ENCODE measurements around the gene INSL6.
A peak's percentile ranks its signal among the peaks of the same experiment; 100 is the strongest.
"Not testable (repeated sequence)": the region's sequence is repeated elsewhere in the genome, so short reads cannot be mapped to it uniquely, and the experiment has no call there.

Gene INSL6, protein sequence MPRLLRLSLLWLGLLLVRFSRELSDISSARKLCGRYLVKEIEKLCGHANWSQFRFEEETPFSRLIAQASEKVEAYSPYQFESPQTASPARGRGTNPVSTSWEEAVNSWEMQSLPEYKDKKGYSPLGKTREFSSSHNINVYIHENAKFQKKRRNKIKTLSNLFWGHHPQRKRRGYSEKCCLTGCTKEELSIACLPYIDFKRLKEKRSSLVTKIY

DNA sequence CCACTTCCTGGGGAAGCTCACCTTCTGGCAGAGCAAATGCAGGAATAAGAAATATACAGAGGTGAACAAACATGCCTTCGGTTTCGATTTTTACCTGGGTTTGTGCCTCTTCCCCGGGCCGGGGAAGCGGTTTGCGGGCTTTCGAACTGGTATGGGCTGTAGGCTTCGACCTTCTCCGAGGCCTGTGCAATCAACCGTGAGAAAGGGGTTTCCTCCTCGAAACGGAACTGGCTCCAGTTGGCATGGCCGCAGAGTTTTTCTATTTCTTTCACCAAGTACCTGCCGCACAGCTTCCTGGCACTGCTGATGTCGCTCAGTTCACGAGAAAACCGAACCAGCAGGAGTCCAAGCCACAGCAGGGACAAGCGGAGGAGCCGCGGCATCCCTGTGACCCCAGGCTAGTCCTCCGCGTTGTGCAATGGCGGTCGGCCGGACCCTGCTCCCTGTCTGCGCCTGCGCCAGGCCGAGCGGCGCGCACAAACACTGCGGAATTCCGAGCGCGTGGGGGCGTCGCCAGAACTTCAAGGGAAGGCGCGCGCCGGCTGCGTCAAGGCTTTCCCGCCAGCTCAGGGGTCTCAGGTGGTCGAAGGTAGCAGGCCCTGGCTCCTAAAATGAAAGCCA, at the start of gene INSL6:
Gene INSL6 (minus strand): TSS at position 420 of the 621 bp plus-strand sequence. CDS start 37 bp downstream, at position 383.
- DNase-seq = no peak

DNA sequence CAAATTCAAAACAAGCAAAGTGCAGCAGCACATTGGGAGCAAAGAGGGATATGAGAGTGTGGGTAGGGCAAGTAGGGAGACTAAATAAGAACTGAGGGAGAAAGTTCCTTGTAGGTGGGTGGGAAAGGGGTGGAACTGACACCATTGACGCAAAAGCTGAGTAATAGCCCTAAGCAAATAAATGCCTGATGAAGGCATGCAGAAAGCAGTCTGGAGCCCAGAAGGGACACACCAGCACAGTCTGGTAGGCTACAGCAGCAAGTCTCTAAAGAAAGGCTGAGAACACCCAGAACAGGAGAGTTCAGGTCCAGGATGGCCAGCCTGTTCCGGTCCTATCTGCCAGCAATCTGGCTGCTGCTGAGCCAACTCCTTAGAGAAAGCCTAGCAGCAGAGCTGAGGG, 45.8 kb upstream of the INSL6 start, which contains the start of gene INSL4:
Gene INSL4 (plus strand): TSS at position 208 of the 400 bp plus-strand sequence. CDS start 105 bp downstream, at position 313.
- no peak for DNase-seq

DNA sequence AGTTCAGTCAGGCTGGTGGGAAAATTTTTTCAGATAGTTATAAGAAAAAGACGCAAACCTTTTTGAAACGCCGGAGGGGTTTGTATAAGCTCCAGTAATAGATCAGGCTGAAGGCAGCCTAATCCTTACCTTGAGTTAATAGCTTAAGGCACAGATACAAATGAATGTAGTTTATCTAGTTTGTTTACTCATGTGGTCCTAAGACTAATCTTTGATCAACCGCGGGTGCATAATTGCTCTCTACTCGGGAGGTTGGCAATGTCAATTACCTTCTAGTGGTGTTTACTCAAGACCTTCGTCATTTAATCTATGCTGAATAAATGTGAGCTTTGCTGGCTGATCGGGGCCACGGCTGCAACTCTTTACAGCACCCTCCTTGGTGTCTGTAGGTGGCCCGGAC, 45.1 kb upstream of the INSL6 start:
- no peak for DNase-seq

DNA sequence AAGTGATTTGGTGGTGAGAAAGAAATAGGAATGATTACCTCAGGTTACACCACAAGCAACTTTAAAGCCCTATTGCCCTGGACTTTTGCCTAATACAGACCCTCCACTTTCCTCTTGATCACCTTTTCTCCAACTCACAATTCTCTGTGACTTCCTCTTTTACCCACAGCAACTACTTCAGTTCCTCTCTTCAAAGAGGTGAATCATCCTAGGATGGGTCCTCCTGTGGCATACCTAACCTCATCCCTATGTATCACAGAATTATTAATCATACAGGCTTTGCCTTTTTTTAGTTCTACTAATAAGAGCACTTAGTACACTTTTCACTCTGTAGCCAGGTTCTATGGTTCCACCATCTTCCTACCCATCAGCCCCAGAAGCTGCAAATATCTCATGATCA, 19.6 kb upstream of the INSL6 start:
- DNase-seq = no peak

DNA sequence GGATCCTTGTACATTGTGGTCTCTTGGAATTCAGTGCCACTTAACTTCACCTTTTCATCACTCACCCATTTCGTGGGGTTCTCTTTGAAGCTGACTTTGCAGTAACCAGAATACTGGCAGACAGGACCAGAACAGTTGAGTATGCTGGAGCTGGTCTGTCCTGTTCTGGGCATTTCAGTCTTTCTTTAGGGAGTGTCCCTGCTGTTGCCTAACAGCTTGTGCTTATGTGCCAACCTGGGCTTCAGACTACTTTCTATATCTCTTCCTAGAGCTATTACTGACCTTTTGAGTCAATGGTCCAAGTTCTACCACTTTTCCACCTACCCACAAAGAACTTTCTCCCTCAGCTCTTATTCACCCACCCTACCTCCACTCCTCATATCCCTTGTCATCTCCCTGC, 10.0 kb upstream of the INSL6 start:
- DNase-seq = no peak

DNA sequence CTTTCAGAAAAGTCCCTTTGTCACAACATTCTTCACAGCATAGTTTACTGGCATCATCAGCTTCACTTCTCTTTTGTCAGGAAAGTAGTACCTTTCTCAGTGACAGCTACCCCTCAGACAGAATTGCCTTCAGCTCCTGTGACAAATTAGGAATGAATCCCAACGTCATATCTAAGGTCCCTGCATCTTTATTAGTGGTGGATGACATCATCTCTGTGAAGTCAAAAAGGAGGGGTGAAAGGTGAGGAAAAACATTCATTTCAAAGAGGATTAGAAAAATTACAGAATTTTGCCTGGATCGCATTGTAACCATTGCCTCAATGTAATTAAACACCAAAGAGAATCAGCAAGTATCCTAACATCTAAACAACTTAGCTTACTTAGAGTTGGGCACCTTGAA, 7.9 kb upstream of the INSL6 start:
- no peak for DNase-seq

DNA sequence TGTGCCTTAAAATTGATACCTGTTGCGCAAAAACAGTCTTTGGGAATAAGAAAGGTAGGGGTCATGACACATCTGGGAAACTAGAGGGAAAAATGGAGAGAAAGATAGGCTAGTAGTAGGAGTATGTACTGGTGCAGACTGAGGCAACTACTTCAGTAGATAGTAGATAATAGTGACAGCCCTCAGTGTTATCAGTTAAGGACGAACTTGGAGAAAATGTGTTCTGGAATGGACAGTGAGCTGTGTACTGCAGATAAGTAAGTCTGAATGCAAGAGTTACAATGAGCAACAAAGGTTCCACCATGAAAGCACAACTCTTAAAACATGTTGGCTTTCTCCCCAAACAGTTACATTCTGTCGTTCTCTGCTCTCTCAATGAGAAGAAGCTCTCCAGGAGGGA, 6.5 kb upstream of the INSL6 start:
- no peak for DNase-seq

DNA sequence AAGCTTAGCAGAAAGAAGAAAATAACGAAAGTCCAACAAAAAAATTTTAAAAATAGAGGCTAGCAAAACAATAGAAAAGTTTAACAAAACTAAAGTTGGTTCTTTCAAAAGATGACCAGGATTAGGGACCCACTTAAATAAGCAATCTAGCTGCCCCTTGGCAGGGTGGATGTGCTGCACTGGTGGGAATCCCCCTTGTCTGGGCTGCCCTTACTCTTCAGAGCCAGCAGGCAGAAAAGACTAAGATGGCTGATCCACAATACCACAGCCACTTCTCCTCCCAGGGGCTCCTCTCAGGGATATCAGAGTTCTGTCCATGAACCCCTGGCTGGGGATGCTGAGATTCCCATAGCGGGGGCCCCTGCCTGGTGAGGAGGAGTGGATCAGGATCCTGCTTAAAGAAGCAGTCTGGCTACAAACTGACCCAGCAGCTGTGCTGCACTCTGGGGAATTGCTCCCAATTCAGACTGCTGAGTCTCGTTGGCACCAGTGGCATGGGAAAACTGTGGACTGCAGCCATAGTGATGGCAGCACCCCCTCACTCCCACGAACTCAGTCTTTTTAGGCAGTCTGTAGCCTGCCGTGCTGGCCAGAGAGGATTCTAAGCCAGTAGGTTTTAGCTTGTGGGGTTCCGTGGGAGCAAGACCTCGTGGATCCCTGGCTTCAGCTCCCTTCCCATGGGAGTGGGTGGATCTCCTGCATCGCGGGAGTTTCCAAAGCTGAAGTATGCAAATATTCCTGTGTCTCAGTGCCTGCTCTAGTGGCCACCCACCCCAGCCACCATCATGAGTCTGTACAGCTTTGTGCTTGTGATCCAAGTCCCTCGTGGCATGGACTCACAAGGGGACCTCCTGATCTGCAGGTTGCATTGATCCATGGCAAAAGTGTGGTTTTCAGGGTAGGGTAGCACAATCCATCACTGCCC, 2.9 kb upstream of the INSL6 start:
- no peak for DNase-seq

DNA sequence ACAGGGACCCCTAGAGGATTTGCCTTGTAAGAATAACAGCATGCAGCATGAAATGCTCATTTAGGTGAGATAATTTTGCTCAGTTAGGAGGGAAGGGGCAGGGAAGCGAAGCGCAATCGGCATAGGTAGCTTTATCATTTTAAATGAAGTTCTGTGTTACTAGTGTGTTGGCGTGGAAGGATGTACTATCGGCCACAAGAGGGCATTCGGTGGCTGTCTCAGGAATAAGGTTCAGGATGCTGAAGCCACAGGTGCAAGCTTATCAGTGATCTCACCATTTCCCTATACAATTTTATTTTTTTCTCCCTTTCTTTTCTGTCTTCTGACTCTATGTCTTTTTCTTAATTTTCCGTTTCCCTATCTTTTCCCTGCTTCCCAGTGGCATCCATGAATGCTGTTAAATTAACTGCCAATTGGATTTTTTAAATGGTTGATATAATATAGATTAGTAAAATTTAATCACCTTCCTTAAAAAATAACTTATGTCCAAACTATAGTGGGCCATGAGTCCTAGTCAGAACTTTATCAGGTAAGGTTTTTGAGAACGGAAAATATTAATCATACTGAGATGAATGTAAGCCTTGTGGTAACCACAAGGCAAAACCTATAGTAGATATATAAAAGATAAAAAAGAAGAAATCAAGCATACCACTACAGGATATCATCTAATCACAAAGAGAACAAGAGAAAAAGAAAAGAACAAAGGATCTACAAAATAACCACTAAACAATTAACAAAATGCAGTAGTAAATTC, 1.2 kb upstream of the INSL6 start:
- DNase-seq = peak; percentile 65

DNA sequence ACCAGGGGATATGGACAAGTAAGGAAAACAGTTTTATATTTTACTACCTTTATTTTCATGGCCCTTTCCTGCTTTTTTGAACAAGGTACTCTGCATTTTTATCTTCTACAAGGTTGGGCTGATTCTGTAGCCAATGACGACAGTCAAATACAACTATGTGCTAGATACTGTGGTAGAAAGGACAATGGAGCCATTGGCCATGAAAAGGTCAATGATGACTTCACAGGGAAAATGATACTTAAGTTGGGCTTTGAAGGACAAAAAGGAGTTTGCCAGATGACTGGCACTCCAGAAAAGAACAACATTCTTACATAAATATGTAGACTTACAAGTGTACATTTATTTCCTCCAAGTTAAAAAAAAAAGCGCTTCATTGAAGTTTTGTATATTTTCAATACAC, 663 bp downstream of the INSL6 start:
- no peak for DNase-seq

DNA sequence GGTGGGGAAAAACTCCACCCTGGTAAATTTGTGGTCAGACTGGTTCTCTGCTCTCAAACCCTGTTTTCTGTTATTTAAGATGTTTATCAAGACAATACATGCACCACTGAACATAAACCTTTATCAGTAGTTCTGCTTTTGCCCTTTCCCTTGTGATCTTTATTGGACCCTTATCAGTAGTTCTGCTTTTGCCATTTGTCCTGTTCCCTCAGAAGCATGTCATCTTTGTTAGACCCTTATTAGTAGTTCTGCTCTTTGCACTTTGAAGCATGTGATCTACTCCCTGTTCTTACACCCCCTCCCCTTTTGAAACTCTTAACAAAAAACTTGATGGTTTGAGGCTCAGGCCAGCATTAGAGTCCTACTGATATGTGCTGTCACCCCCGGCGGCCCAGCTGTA, 4.8 kb downstream of the INSL6 start:
- not testable (repeated sequence) for DNase-seq

DNA sequence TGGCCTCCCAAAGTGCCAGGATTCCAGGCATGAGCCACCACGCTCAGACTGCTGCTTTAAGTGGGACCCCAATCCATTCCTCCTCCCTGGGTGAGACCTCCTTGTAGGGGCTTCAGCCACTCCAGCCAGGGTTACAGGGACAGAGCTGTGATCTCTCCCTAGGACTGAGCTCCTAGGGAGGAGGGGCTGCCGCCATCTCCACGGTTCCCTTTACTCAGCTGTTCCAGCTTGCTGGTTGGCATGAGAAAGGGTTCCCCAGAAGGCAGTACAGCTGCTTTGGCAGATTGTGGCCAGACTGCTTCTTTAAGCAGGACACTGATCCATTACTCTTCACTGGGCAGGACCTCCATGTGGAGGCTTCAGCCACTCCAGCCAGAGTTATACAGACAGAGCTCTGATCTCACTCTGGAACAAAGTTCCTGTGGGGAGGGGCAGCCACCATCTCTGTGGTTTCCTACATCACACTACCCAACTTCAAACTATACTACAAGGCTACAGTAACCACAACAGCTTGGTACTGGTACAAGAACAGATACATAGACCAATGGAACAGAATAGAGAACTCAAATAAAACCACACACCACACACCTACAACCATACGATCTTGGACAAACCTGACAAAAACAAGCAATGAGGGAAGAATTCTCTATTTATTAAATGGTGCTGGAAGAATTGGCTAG, 7.2 kb downstream of the INSL6 start:
- DNase-seq = no peak

DNA sequence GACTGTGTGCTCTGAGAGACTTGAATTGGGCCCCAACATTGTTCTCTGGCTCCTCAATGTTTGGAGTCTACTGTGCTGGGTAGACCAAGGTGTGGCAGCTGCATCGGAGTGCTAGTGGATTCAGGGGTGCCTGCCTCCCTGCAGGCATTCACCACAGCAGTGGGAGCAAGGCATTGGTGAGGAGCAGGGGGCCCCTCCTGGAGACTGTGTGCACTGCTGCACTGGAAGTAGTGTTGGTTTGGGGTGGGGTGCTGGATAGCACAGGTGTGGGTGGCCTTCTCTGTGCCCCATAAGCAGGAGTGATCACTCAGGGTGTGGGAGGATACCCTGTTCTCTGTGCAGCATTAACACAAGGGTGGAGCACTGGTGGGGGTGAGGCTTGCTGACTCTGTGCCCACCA, 39.2 kb downstream of the INSL6 start:
- no peak for DNase-seq

DNA sequence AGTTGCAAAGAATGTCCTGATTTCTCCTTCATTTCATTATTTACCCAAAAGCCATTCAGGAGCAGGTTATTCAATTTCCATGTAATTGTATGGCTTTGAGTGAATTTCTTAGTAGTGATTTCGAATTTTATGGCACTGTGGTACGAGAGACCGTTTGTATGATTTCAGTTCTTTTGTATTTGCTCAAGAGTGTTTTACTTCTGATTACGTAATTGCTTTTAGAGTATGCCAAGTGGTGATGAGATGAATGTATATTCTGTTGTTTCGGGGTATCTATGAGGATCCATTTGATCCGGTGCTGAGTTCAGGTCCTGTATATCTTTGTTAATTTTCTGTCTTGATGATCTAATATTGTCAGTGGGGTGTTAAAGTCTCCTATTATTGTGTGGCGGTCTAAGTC, 41.2 kb downstream of the INSL6 start:
- DNase-seq = no peak

DNA sequence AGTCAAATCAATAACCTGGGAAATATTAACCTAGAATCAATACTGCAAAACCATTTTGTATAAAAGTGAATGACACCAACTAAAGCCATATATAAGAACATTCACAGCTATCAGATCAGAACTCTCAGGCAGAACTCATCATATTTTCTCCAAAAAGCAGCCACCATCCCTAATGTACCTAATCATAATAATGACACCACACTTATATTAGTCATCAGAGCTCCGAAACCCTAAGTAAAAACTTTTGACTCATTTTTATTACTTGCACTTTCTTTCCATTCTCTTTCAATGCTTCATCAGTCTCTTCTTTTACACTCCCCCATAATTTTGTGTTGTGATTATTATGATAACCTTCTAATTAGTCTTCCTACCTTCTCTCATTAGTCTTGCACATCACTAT, 45.3 kb downstream of the INSL6 start:
- no peak for DNase-seq

DNA sequence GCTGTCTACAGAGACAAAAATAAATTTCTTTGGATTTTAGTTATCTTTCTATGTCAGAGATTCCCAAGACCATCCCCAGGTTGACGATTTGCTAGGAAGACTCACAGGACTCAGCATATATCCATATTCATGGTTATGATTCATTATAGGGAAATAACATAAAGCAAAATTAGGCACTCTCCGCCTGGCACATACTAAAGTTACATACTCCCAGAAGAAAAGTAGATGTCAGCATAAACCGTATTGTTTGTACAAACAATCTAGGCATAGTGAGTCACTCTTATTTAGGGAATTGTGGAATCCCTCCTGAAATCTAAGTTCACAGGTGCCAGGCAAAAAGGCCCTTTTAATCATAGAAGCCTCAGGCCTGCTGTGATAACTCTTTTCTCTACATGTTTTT, 62.9 kb downstream of the INSL6 start:
- no peak for DNase-seq

DNA sequence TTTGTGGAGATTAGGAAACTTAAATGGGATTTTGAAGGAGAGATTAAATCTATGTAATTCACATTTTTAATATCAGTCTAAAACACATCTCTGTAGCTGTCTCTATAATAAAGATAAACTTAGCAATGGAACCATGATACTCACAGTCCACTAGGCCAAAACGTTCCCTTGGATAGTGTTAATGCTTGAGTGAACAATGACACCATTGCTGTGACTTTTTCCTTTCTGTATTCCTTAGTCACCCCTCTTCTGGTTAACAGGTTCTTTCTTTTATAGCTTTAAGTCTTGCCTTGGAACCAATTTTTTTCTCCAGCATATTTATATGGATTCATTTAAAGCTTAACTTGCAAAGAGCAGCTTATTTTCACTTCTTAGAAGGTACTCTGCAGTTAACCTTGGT, 63.3 kb downstream of the INSL6 start:
- no peak for DNase-seq

DNA sequence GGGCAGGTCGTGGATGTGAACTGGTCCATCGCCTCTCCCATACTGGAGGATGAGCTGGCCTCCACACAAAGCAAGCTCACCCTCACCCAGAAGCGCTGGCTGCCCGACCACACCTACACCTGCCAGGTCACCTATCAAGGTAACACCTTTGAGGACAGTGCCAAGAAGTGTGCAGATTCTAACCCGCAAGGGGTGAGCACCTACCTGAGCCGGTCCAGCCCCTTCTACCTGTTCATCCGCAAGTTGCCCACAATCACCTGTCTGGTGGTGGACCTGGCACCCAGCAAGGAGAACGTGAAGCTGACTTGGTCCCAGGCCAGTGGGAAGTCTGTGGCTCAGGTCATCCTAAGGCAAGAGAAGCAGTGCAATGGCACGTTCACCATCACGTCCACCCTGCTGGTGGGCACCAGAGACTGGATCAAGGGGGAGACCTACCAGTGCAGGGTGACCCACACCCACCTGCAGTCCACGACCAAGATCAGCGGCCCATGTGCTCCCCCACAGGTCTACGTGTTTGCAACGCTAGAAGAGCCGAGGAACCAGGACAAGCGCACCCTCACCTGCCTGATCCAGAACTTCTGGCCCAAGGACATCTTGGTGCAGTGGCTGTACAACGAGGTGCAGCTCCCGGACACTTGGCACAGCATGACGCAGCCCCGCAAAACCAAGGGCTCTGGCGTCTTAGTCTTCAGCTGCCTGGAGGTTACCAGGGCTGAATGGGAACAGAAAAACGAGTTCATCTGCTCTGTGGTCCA, 71.3 kb downstream of the INSL6 start:
- no peak for DNase-seq
